PC-9 (cell line): Measurements from ENCODE around the gene JUNB.

Experiments
- EZH2 ChIP-seq: fragments of 200-600 bp; sonication (generic); IDR thresholded peaks from 2 replicates; pipeline ENCODE4 v1.8.0; 2017; ENCODE audit warnings: antibody characterized with exemption, low read depth
- TF ChIP-seq, protein P1 (sequence below): fragments of 200-600 bp; sonication (generic); conservative IDR thresholded peaks from 2 replicates; pipeline ENCODE4 v1.6.1; 2017; ENCODE audit warnings: mixed run types, antibody characterized with exemption, mild to moderate bottlenecking, moderate library complexity

DNA sequence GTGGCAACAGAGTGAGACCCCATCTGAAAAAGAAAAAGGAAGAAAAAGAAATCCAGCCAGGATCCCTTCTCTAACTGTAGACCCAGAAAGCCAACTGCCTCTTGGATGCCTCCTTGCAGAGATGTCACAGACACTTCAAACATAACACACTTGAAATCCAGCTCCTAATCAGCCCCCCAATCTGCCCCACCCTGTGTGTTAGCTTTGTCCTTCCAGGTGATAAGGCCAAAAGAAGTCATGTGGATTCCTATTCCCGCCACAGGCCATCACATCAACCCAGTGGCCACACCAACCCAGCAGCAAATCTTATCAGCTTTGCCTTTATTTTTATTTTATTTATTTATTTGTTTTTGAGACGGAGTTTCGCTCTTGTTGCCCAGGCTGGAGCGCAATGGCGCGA lies 31.6 kb upstream of the JUNB start:
- TF ChIP-seq, protein P1, sequence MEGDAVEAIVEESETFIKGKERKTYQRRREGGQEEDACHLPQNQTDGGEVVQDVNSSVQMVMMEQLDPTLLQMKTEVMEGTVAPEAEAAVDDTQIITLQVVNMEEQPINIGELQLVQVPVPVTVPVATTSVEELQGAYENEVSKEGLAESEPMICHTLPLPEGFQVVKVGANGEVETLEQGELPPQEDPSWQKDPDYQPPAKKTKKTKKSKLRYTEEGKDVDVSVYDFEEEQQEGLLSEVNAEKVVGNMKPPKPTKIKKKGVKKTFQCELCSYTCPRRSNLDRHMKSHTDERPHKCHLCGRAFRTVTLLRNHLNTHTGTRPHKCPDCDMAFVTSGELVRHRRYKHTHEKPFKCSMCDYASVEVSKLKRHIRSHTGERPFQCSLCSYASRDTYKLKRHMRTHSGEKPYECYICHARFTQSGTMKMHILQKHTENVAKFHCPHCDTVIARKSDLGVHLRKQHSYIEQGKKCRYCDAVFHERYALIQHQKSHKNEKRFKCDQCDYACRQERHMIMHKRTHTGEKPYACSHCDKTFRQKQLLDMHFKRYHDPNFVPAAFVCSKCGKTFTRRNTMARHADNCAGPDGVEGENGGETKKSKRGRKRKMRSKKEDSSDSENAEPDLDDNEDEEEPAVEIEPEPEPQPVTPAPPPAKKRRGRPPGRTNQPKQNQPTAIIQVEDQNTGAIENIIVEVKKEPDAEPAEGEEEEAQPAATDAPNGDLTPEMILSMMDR, result no peak
- TF ChIP-seq EZH2, result no peak
